Panc1 (cell line): Measurements from ENCODE around the gene SERPINB7.

ENCODE experiments used
- POLR2AphosphoS5 ChIP-seq: IDR thresholded peaks from 2 replicates; pipeline ENCODE4 v1.6.1; 2012; ENCODE audit warnings: mild to moderate bottlenecking, low read depth, low read length, moderate library complexity
- REST ChIP-seq, 2 experiments: IDR thresholded peaks; 2 replicates each; pipeline ENCODE4 v1.6.1; 2011 to 2012; ENCODE audit warnings: low read depth in 2 of 2, control low read depth in 1 of 2, low read length in 1 of 2, mild to moderate bottlenecking in 1 of 2, moderate library complexity in 1 of 2; ENCODE audit not compliant: insufficient read depth in 1 of 2
- TF ChIP-seq, protein P1 (sequence below): fragments of 450-650 bp; IDR thresholded peaks from 2 replicates; pipeline ENCODE4 v1.5.1; 2017; ENCODE audit warnings: mild to moderate bottlenecking

GRCh38 chr18:63763831-63764600 lies 11.2 kb upstream of the SERPINB7 start:
- TF ChIP-seq, protein P1, sequence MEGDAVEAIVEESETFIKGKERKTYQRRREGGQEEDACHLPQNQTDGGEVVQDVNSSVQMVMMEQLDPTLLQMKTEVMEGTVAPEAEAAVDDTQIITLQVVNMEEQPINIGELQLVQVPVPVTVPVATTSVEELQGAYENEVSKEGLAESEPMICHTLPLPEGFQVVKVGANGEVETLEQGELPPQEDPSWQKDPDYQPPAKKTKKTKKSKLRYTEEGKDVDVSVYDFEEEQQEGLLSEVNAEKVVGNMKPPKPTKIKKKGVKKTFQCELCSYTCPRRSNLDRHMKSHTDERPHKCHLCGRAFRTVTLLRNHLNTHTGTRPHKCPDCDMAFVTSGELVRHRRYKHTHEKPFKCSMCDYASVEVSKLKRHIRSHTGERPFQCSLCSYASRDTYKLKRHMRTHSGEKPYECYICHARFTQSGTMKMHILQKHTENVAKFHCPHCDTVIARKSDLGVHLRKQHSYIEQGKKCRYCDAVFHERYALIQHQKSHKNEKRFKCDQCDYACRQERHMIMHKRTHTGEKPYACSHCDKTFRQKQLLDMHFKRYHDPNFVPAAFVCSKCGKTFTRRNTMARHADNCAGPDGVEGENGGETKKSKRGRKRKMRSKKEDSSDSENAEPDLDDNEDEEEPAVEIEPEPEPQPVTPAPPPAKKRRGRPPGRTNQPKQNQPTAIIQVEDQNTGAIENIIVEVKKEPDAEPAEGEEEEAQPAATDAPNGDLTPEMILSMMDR = no peak
- TF ChIP-seq POLR2AphosphoS5 (no peak), REST (IDR thresholded peaks at IDR 0.05; ENCODE audit: insufficient read depth in 1 of 2, low read depth in 2 of 2, low read length in 1 of 2) (no peak)
